Astrocyte (in vitro differentiated cells and primary cell): ENCODE measurements around the gene GLP1R.

Experiments
- EZH2 ChIP-seq: IDR thresholded peaks from 2 replicates; pipeline ENCODE4 v1.6.1; 2012; ENCODE audit warnings: mild to moderate bottlenecking, low read length, inconsistent platforms; ENCODE audit not compliant: insufficient read depth
- TF ChIP-seq, protein P1 (sequence below): IDR thresholded peaks from 2 replicates; pipeline ENCODE4 v1.5.1; 2011; ENCODE audit warnings: low read depth, mild to moderate bottlenecking, inconsistent platforms, low read length, moderate library complexity; ENCODE audit not compliant: insufficient read depth

- no peak for TF ChIP-seq EZH2
- TF ChIP-seq, protein P1, sequence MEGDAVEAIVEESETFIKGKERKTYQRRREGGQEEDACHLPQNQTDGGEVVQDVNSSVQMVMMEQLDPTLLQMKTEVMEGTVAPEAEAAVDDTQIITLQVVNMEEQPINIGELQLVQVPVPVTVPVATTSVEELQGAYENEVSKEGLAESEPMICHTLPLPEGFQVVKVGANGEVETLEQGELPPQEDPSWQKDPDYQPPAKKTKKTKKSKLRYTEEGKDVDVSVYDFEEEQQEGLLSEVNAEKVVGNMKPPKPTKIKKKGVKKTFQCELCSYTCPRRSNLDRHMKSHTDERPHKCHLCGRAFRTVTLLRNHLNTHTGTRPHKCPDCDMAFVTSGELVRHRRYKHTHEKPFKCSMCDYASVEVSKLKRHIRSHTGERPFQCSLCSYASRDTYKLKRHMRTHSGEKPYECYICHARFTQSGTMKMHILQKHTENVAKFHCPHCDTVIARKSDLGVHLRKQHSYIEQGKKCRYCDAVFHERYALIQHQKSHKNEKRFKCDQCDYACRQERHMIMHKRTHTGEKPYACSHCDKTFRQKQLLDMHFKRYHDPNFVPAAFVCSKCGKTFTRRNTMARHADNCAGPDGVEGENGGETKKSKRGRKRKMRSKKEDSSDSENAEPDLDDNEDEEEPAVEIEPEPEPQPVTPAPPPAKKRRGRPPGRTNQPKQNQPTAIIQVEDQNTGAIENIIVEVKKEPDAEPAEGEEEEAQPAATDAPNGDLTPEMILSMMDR: no peak
These were observed 37.7 kb downstream of the GLP1R start for GRCh38 chr6:39086294-39086693.
